ENCODE measurements around the gene CATSPERB. TPM values are rescaled to one million over a fixed set of nuclear protein-coding genes. Genes with fewer than 3 reads are reported as not detected.
"Not testable (repeated sequence)": the region's sequence is repeated elsewhere in the genome, so short reads cannot be mapped to it uniquely, and the experiment has no call there.

Gene CATSPERB
- total RNA-seq, 2 experiments from 2014 or later = 0.92 to 1.5 TPM

- H3K9me3 Mint-ChIP-seq (ENCODE audit: insufficient read depth); H3K27ac Mint-ChIP-seq; POLR2A ChIA-PET; ATAC-seq; H3K4me1 Mint-ChIP-seq (ENCODE audit: low read depth); H3K36me3 Mint-ChIP-seq (ENCODE audit: low read depth); CTCF ChIA-PET; H3K4me3 Mint-ChIP-seq; DNase-seq; H3K27me3 Mint-ChIP-seq (ENCODE audit: low read depth): not testable (repeated sequence)
Measured at GRCh38 chr14:91604611-91605010, 127.3 kb downstream of the CATSPERB start.

- ChIA-PET POLR2A (no interaction called here), CTCF (no interaction called here)
- DNase-seq (no peak), ATAC-seq (no peak)
- no peaks in the 10 kb centered on the region for H3K4me1 Mint-ChIP-seq (ENCODE audit: low read depth)
- H3K27me3 Mint-ChIP-seq (ENCODE audit: low read depth) = peaks cover 4% of the 10 kb centered on the region
- H3K36me3 Mint-ChIP-seq (ENCODE audit: low read depth) = peaks cover 2% of the 10 kb centered on the region
- H3K9me3 Mint-ChIP-seq (ENCODE audit: insufficient read depth) = peaks cover 10% of the 10 kb centered on the region
- no peak overlapping the region for H3K27ac Mint-ChIP-seq
- H3K4me3 Mint-ChIP-seq = no peak overlapping the region
Measured at GRCh38 chr14:91599994-91600393, 131.9 kb downstream of the CATSPERB start.

- no peaks in the 10 kb centered on the region for H3K27me3 Mint-ChIP-seq (ENCODE audit: low read depth)
- ChIA-PET POLR2A (no interaction called here), CTCF (no interaction called here)
- no peak overlapping the region for H3K27ac Mint-ChIP-seq
- ATAC-seq (no peak), DNase-seq (no peak)
- no peaks in the 10 kb centered on the region for H3K4me1 Mint-ChIP-seq (ENCODE audit: low read depth)
- no peak overlapping the region for H3K4me3 Mint-ChIP-seq
- H3K9me3 Mint-ChIP-seq (ENCODE audit: insufficient read depth) = peaks cover 16% of the 10 kb centered on the region
- H3K36me3 Mint-ChIP-seq (ENCODE audit: low read depth) = peaks cover 2% of the 10 kb centered on the region
Measured at GRCh38 chr14:91595736-91596135, 136.2 kb downstream of the CATSPERB start.

DNA sequence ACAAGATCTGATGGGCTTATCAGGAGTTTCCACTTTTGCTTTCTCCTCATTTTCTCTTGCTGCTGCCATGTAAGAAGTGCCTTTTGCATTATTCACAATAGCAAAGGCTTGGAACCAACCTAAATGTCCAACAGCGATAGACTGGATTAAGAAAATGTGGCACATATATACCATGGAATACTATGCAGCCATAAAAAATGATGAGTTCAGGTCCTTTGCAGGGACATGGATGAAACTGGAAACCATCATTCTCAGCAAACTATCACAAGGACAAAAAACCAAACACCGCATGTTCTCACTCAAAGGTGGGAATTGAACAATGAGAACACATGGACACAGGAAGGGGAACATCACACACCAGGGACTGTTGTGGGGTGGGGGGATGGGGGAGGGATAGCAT is 137.9 kb downstream of the CATSPERB start:
- POLR2A ChIA-PET; H3K27me3 Mint-ChIP-seq (ENCODE audit: low read depth); DNase-seq; ATAC-seq; H3K4me1 Mint-ChIP-seq (ENCODE audit: low read depth); H3K4me3 Mint-ChIP-seq; CTCF ChIA-PET; H3K27ac Mint-ChIP-seq; H3K36me3 Mint-ChIP-seq (ENCODE audit: low read depth): not testable (repeated sequence)
- H3K9me3 Mint-ChIP-seq (ENCODE audit: insufficient read depth) = peaks cover 16% of the 10 kb centered on the region

DNA sequence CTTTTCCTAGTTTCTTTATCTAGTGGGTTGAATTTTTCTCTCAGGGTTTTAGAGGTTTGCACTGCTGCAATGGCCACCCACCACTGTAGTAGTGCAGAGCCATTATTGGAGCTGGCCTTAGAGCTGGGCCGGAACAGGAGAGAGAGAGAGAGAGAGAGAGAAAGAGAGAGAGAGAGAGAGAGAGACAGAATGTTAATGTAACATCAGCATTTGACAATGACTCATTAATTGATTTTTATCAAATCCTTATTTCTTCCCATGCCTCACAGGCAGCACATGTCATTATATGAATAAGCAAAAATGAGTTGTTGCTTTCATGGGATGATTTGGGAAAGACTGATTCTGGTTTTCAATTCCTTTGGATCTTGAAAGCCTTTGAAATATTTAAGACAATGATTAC is 145.5 kb downstream of the CATSPERB start:
- Mint-ChIP-seq H3K9me3 (ENCODE audit: insufficient read depth) (no peaks in the 10 kb centered on the region), H3K36me3 (ENCODE audit: low read depth) (peaks cover 2% of the 10 kb centered on the region), H3K27me3 (ENCODE audit: low read depth) (peaks cover 6% of the 10 kb centered on the region), H3K4me1 (ENCODE audit: low read depth) (no peaks in the 10 kb centered on the region), H3K27ac (no peak overlapping the region), H3K4me3 (no peak overlapping the region)
- no peak for ATAC-seq
- ChIA-PET POLR2A (no interaction called here), CTCF (no interaction called here)
- no peak for DNase-seq

GRCh38 chr14:91585856-91586255 is 146.0 kb downstream of the CATSPERB start:
- Mint-ChIP-seq H3K27ac (no peak overlapping the region), H3K27me3 (ENCODE audit: low read depth) (peaks cover 10% of the 10 kb centered on the region), H3K4me1 (ENCODE audit: low read depth) (no peaks in the 10 kb centered on the region), H3K4me3 (no peak overlapping the region), H3K36me3 (ENCODE audit: low read depth) (peaks cover 2% of the 10 kb centered on the region), H3K9me3 (ENCODE audit: insufficient read depth) (no peaks in the 10 kb centered on the region)
- ChIA-PET POLR2A (no interaction called here), CTCF (no interaction called here)
- no peak for DNase-seq
- ATAC-seq = no peak

DNA sequence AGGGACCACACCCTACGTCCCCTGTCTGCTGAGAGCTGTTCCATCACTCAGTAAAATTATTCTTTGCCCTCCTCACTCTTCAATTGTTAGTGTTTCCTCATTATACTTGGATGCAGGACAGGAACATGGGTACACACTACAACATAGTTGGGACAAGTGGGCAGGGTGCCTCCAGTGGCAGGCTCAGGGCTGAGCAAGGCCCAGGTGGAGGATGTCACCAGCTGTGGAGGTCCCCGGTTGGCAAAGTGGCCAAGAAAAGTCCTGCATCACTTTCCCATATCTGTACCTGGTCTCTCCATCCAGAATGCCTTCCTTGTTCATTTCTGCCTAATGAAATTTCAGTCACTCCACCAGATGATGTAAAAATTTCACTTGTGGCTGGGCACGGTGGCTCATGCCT is 149.1 kb downstream of the CATSPERB start:
- ATAC-seq (no peak), DNase-seq (no peak)
- H3K27ac Mint-ChIP-seq = no peak overlapping the region
- ChIA-PET POLR2A (interaction anchor here (0.6 kb wide), 1 partner anchor 761 kb away, joined by 3 read pairs; no protein-coding TSS in a partner anchor), CTCF (no interaction called here)
- no peaks in the 10 kb centered on the region for H3K9me3 Mint-ChIP-seq (ENCODE audit: insufficient read depth)
- H3K36me3 Mint-ChIP-seq (ENCODE audit: low read depth) = peaks cover 2% of the 10 kb centered on the region
- H3K4me1 Mint-ChIP-seq (ENCODE audit: low read depth) = no peaks in the 10 kb centered on the region
- H3K4me3 Mint-ChIP-seq = no peak overlapping the region
- peaks cover 10% of the 10 kb centered on the region for H3K27me3 Mint-ChIP-seq (ENCODE audit: low read depth)

- no peaks in the 10 kb centered on the region for H3K9me3 Mint-ChIP-seq (ENCODE audit: insufficient read depth)
- ChIA-PET CTCF (interaction anchor here (1.1 kb wide), 1 partner anchor 541 kb away, joined by 3 read pairs; the partner anchor contains the start of genes CPSF2 and NDUFB1), POLR2A (no interaction called here)
- H3K27me3 Mint-ChIP-seq (ENCODE audit: low read depth) = peaks cover 10% of the 10 kb centered on the region
- peaks cover 2% of the 10 kb centered on the region for H3K36me3 Mint-ChIP-seq (ENCODE audit: low read depth)
- DNase-seq (no peak), ATAC-seq (no peak)
- H3K4me3 Mint-ChIP-seq = no peak overlapping the region
- no peaks in the 10 kb centered on the region for H3K4me1 Mint-ChIP-seq (ENCODE audit: low read depth)
- no peak overlapping the region for H3K27ac Mint-ChIP-seq
Measured at GRCh38 chr14:91580876-91581577, 150.9 kb downstream of the CATSPERB start.

DNA sequence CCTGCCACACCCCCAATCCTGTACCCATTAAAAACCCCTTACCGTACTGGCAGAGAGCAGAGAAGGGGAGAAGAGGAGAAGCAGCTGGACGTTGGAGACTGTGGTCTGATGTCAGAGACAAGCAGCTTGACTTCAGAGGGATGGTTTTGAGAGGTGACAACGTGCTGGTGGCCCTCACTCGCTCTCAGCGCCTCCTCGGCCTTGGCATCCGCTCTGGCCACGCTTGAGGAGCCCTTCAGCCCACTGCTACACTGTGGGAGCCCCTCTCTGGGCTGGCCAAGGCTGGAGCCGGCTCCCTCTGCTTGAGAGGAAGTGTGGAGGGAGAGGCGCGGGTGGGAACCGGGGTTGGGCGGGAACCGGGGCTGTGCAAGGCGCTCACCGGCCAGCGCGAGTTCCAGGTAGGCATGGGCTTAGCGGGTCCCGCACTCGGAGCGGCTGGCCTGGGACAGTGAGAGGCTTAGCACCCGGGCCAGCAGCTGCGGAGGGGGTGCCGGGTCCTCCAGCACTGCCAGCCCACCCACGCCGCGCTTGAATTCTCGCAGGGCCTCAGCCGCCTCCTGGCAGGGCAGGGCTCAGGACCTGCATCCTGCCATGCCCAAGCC is 154.2 kb downstream of the CATSPERB start:
- POLR2A ChIA-PET = no interaction called here
- DNase-seq (no peak), ATAC-seq (no peak)
- H3K36me3 Mint-ChIP-seq (ENCODE audit: low read depth) = no peaks in the 10 kb centered on the region
- CTCF ChIA-PET = no interaction called here
- peaks cover 29% of the 10 kb centered on the region for H3K27me3 Mint-ChIP-seq (ENCODE audit: low read depth)
- no peak overlapping the region for H3K27ac Mint-ChIP-seq
- no peaks in the 10 kb centered on the region for H3K9me3 Mint-ChIP-seq (ENCODE audit: insufficient read depth)
- peaks cover 15% of the 10 kb centered on the region for H3K4me1 Mint-ChIP-seq (ENCODE audit: low read depth)
- H3K4me3 Mint-ChIP-seq = no peak overlapping the region

DNA sequence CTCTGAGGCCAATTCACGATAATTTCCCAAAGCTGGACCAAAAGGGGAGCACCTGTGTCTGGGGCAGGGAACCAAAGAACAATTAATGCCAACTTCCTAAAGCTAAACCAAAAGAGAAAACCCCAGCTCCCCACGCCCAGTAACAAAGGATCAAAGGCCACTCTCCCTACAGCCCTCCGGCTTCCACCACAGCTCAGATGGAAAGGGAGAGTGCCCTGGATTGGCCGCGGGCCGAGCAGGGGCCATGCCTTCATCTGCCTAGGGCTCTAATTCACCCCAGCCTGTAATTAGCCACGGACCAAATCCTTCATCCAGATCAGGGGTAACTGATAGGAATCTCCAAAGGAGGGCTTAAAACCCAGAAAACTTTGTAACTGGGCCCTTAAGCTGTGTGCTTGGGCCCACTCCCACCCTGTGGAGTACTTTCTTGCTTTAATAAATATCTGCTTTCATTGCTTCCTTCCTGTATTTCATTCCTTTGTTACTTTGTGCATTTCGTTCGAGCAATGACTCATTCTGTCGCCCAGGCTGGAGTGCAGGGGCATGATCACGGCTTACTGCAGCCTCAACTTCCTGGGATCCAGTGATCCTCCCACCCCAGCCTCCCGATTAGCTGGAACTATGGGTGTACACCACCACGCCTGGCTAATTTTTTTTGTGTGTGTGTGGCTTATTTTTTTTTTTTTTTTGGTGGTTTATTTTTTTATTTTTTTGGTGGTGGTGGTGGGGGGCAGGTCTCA is 156.2 kb downstream of the CATSPERB start:
- Mint-ChIP-seq H3K4me3 (no peak overlapping the region), H3K4me1 (ENCODE audit: low read depth) (peaks cover 15% of the 10 kb centered on the region), H3K27me3 (ENCODE audit: low read depth) (peaks cover 25% of the 10 kb centered on the region), H3K36me3 (ENCODE audit: low read depth) (no peaks in the 10 kb centered on the region), H3K9me3 (ENCODE audit: insufficient read depth) (no peaks in the 10 kb centered on the region), H3K27ac (no peak overlapping the region)
- DNase-seq (no peak), ATAC-seq (no peak)
- POLR2A ChIA-PET = interaction anchor here (1.0 kb wide), 1 partner anchor 66 kb away, joined by 3 read pairs; the partner anchor contains the start of gene PPP4R3A
- CTCF ChIA-PET = no interaction called here

GRCh38 chr14:91573894-91574837 is 157.7 kb downstream of the CATSPERB start:
- Mint-ChIP-seq H3K27me3 (ENCODE audit: low read depth) (peaks cover 25% of the 10 kb centered on the region), H3K4me3 (peak overlapping the region; percentile 72), H3K36me3 (ENCODE audit: low read depth) (no peaks in the 10 kb centered on the region), H3K27ac (no peak overlapping the region), H3K9me3 (ENCODE audit: insufficient read depth) (no peaks in the 10 kb centered on the region), H3K4me1 (ENCODE audit: low read depth) (peaks cover 15% of the 10 kb centered on the region)
- ChIA-PET POLR2A (interaction anchor here (1.0 to 1.5 kb wide), 2 partner anchors 64 kb away, joined by 3 to 4 read pairs; partner anchors contain the start of gene PPP4R3A), CTCF (interaction anchor here (0.6 kb wide), 1 partner anchor 153 kb away, joined by 3 read pairs; no protein-coding TSS in a partner anchor)
- ATAC-seq (peak; percentile 98), DNase-seq (peak; percentile 59)

Measured in activated CD8-positive, alpha-beta T cell treated with anti-CD3 and anti-CD28 coated beads, Interleukin-2, amount 10 ng/mL, durations not matched to agents 7 days and 5 days (primary cell).